NCI-H1436 treated with DMSO at 0.1 percent for 48 hours (cell line): ENCODE results near the gene BCKDK.
"Not testable (repeated sequence)": the region's sequence is repeated elsewhere in the genome, so short reads cannot be mapped to it uniquely, and the experiment has no call there.

ENCODE experiments used
- DNase-seq: peaks from one replicate; lab custom pipeline; 2025; lab: John Stamatoyannopoulos, UW

BCKDK gene

DNA sequence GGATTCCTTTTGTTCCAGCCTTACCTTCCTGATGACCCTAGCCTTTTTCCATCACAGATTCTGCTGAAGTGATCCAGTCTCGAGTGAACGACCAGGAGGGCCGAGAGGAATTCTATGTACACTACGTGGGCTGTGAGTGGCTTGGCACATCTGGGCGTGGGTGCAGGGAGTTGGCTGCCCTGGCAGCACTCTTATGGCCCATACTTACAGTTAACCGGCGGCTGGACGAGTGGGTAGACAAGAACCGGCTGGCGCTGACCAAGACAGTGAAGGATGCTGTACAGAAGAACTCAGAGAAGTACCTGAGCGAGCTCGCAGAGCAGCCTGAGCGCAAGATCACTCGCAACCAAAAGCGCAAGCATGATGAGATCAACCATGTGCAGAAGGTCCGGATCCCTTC, 11.9 kb downstream of the BCKDK start:
- no peak for DNase-seq

DNA sequence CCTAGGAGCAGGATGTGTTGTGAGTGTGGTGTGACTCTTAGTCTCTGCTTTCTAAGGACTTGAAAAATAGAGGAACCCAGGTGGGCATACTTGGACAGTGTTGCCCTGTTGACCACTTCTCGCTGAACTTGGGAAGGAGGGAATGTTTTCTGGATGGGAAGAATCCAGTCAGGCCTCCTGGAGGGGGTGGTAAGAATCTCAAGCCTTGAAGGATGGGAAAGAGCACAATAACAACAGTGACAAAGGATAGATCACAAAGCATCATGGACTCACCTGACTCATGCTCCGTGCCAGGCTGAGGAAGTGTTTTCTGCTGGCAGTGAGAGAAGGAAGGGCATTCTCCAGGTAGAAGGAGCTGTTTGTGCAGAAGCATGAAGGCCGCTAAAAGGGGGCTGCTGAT, 17.7 kb downstream of the BCKDK start:
- DNase-seq: no peak

DNA sequence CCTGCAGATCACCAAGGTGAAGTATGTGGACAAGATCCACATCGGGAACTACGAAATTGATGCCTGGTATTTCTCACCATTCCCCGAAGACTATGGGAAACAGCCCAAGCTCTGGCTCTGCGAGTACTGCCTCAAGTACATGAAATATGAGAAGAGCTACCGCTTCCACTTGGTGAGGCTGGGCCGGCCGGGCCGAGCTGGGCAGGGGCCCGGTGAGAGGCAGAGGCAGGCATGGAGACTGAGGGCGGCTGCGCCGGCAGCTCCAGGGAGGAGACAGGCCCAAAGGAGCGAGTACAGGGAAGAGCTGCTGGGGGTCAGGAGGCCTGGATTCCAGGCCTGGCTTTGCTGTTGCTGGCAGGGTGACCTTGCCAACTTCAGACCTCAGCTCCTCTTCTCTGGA, 19.0 kb downstream of the BCKDK start:
- no peak for DNase-seq

DNA sequence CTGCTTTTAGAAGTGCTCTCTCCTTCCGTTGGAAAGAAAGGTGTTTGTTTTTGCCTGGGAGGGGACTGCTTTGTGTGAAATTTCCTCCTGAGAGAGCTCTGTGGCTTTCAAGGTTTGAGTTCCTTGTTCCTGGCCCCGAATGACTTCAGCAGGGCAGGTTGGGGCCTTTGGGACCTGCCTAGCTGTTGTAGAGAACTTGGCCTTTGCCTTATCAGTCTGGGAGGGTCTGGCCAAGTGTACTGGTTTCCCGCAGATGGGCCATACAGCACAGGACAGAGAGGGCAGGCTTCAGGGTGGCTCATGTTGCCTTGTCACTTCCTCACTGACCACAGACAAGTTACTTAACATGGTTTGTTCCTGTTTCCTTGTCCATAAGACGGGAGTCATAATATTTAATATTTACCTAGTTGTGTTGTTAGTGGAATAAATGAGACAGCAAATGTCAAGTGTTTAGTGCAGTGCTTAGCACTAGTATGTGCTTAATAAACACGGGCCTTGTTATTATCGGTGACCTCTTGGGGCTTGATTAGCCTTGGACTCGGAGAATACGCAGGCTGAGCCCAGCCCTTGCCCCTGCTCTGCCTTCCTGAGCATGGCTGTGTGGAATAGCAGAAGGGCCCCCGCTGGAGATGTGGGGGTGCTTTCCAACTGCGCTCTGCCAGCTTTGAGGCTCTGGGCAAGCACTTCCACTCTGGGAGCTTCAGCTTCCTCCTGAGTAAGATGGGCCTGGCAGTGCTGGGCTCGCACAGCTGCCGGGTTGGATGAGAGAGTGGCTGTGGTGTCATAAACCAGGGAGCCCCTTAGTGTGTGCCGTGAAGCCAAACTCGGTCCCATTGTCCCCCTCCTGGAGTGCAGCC, 20.8 kb downstream of the BCKDK start:
- no peak for DNase-seq

DNA sequence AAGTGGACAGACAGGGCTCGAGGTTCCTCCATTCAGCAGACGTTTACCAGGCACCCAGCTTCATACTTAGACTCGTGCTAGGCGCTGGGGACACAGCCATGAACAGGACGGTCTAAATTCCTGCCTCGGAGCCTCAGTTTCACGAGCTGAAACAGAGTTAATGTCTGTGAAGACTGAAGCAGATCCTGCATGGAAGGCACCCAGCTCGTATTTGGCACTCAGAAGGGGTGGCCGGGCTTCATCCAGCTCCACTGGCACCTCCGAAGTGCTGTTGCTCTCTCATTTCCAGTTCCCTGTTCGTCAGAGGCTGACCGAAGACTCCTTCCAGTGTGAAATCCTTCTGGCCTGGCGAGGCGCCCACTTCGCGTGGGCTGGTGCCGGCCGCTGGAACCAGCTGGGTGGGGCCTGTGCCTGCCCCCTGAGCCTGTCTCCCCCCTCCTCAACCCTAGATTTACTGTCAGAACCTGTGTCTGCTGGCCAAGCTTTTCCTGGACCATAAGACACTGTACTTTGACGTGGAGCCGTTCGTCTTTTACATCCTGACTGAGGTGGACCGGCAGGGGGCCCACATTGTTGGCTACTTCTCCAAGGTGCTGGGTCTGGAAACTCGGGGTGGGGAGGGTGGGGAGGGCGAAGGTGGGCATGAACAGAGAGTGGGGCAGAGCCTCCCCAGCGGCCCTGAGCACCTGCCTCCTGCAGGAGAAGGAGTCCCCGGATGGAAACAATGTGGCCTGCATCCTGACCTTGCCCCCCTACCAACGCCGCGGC, 21.6 kb downstream of the BCKDK start:
- DNase-seq: no peak

DNA sequence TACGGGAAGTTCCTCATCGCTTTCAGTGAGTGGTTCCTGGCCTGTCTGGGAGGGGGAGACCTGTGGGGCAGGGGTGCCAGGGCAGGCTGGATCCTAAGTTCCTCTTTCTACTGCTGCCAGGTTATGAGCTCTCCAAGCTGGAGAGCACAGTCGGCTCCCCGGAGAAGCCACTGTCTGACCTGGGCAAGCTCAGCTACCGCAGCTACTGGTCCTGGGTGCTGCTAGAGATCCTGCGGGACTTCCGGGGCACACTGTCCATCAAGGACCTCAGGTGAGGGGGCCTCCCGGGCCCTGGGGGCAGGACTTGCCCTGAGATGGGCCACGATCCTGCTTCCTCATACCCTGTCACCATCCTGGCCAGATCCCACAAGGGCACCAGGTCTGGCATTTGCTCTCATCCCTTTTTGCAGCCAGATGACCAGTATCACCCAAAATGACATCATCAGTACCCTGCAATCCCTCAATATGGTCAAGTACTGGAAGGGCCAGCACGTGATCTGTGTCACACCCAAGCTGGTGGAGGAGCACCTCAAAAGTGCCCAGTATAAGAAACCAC, 22.2 kb downstream of the BCKDK start:
- no peak for DNase-seq

DNA sequence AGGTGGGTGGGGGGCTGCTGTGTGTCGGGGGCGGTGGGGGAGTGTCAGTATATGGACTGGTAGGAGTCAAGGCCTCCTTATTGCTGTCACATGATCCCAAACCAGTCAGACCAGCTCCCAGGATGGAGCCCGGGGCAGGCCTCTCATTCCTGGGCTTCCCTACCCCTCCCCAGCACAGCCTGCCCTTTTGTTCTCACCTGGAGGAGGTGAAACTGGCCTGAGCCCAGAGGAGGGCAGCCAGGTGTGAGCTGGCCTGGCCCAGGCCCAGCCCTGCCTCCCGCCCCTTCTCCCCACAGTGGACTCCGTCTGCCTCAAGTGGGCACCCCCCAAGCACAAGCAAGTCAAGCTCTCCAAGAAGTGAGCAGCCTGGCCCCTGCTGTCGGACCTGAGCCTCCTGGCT, 22.7 kb downstream of the BCKDK start:
- no peak for DNase-seq

DNA sequence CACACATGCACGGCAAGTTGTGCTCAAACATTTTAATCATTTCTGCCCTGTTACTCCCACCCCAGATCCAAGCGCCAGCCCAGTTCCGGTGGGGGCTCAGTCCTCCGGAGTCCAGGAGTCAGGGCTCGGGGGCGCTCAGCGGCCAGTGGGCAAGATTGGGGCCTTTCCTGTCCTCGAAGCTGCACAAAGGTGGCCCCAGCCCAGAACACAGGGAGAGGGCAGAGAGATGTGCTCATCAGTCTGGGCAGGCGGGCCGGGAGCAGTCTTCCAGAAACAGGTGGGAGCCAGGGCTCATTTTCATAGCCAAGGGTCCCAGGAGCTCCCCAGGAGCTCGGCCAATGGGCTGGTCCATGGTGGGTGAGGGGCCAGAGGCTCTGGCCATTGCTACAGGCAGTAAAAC, 23.2 kb downstream of the BCKDK start:
- DNase-seq: no peak

DNA sequence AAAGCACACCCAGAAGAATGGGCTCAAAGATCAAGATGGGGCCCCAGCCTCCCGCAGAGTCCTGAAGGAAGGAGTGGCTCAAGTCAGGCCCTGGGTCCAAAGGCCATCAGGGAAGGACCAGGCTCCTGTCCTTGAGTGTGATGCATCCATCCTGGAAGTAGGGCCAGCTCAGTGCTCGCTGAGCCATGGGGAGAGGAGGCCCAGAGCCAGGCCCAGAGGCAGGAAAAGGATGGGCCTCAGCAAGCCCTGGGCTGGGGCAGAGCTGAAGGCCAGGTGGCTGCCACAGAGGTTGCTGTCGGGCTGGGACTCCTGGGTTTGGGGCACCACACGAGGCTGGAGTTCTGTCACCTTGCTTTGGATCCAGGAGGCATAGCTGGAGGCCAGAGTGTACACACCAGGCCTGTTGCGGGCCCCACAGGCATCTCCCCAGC, 23.7 kb downstream of the BCKDK start:
- DNase-seq: no peak

DNA sequence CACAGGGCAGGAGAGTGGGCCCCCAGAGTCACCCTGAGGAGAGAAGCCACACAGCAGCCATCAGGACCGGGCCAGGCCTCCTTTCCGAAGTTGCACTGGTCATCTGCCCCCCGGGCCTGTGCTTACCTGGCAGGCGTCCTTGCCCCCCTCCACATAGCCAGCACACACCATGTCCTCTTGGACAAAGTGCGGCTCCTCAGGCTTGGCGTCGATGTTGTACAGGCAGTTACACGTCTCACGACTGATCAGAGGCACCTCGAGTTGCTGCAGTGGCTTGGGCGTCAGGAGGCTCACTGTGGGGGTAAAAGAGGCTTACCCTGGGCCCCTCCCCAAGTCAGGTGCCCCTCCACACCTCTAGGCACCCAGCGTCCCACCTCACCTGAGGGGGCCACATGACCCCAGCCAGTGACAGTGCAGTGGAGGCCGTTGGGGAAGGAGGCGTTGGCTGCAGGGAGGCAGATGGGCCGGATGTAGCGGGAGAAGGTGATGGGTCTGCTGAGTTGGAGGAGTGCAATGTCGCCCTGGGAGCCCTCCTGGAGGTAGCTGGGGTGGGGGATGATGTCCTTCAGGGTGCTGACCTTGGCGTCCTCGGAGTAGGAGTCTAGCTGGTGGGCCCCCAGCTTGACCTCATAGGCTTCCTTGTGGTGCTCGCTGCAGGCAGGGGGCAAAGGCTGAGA, 24.3 kb downstream of the BCKDK start:
- DNase-seq: no peak

DNA sequence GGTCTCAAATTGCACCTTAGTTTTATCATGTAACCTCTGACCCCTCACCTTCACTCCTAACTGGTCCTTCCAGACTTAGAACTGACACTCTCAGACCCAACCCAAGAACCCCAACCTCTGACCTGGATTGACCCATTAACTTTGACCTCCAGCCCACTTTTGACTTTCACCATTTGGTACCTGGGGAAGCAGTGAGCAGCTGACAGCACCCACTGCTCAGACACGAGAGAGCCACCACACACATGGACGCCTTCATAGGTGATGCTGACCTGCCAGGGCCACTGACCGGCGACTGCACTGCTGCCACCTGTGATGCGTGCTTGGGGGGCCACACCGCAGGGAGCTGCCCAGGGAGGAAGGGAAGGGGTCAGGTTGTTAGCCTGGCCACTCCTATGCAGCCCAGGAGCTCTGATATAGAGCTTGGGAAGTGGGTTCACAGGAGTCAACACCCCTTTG, 24.9 kb downstream of the BCKDK start:
- no peak for DNase-seq

DNA sequence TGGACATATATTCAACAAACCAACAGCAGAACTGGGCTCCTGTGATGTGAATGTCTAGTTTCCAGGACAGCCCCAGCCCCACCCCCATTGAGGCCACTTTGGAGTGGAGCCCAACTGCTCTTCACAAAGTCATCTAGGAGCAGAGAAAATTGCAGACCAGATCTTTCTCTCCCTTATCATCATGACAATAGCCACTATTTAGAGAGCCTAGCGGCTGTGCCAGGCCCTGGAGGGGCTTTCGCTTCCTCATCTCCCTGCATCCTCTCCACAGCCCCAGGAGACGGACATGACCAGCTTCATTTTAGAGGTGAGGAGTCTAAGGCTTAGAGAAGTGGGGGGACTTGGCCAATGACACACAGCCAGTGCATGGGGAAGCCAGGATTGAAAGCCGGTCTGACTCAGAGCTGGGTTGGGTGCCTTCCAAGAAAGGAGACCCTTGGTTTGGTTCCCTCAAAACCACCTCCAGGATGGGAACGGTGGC, 25.9 kb downstream of the BCKDK start:
- no peak for DNase-seq

DNA sequence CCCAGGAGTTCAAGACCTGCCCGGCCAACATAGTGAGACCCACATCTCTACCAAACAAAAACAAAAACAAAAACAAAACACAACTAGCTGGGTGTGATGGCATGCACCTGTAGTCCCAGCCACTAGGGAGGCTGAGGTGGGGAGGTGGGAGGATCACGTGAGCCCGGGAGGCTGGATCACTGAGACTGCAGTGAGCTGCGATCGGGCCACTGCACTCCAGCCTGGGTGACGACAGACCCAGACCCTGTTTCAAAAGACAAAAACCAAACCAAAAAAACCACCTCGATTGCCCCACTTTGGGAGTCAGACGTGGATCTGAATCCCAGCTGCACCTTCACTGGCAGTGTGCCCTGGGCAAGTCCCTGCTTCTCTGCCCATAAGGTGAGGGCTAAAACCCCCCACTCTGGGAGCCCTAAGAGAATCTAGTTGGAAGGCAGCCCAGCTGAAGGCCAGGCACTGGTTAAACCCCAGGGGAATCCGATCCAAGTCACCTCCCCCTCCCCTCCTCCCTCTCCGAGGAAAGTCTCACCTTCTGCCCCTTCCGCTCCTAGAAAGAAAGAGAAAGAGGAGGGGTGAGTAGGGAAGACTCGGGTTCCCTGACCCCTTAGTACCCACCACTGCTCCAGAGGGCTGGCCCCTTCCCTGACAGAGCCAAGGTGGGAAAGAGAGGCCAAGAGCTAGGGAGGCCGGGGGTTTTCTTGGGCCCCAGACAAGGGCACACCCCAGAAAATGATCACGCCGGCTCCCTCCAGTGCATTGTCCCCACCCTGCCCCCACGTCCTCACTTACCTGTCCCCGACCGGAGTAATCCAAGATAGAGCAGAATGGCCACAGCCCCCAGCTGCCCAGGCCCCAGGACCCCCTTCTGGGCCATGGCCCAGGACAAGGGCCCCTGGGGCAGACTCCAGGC, 26.7 kb downstream of the BCKDK start:
- no peak for DNase-seq

DNA sequence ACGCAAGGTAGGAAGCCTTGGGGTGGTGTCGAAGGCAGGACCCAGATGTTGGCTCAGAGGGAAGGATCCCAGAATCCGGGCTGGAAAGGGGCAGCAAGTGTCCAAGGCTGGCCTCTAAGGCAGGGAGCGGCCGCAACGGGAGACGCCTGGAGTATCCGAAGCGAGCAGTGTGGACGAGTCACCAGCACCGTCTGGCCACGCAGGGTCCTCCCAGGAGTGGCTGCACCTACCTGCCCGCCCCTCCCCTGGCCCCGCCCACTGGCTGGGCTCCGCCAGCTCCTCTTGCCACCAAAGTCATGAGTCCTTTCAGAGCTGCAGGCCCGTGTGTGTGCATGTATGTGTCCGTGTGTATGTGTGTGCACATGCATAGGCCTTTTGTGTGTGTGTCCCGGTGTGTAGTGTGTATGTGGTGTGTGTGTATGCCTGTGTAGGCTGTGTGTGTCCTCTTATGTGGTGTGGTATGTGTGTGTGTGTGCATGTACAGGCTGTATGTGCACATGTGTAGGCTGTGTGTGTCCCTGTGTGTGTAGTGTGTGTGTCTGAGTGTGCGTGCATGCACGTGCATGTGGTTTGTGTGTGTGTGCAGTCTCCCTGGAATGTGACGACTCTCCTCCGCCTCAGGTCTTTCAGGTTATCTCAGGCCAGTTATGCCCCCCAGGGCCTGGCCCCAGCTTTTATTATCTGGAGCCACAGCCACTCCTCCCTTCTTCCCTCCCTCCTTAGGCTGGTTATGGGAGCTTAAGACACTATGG, 27.5 kb downstream of the BCKDK start, which contains the start of gene PRSS8:
PRSS8 (minus strand) TSS at position 193 of the 752 bp plus-strand sequence. CDS start 229 bp downstream, outside the sequence.
- DNase-seq: no peak

DNA sequence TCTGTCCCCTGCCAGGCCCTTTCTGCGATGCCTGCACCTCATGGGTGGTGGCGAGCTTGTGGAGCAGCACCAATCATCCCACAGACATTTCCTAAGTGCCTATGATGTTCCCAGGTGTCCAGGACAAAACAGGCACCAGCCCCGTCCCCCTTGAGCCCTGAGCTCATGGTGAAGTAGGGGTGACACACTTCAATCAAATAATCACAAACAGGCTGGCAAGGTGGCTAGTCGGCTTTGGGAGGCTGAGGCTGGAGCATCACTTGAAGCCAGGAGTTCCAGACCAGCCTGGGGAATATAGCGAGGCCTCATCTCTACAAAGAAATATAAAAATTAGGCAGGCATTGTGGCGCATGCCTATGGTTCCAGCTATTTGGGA, 28.1 kb downstream of the BCKDK start:
- no peak for DNase-seq

DNA sequence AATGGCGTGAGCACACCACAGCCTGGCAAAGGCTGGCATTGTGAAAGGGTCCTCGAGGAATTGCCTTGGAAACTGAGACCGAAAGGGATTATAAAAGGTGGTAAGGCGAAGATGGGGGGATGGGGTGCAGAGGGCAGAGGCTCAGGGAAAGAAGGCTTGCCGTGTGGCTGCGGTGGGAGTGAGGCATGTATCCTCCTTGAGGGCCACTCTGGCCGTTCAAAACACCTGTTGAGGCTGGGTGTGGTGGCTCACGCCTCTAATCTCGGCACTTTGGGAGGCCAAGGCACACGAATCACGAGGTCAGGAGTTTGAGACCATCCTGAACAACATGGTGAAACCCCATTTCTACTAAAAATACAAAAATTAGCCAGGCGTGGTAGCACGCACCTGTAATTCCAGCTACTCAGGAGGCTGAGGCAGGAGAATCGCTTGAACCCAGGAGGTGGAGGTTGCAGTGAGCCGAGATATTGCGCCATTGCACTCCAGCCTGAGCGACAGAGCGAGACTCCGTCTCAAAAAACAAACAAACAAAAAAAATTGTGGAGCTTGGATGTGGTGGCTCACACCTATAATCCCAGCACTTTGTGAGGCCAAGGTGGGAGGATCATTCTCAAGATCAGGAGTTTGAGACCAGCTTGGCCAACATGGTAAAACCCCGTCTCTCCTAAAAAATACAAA, 28.8 kb downstream of the BCKDK start:
- not testable (repeated sequence) for DNase-seq

DNA sequence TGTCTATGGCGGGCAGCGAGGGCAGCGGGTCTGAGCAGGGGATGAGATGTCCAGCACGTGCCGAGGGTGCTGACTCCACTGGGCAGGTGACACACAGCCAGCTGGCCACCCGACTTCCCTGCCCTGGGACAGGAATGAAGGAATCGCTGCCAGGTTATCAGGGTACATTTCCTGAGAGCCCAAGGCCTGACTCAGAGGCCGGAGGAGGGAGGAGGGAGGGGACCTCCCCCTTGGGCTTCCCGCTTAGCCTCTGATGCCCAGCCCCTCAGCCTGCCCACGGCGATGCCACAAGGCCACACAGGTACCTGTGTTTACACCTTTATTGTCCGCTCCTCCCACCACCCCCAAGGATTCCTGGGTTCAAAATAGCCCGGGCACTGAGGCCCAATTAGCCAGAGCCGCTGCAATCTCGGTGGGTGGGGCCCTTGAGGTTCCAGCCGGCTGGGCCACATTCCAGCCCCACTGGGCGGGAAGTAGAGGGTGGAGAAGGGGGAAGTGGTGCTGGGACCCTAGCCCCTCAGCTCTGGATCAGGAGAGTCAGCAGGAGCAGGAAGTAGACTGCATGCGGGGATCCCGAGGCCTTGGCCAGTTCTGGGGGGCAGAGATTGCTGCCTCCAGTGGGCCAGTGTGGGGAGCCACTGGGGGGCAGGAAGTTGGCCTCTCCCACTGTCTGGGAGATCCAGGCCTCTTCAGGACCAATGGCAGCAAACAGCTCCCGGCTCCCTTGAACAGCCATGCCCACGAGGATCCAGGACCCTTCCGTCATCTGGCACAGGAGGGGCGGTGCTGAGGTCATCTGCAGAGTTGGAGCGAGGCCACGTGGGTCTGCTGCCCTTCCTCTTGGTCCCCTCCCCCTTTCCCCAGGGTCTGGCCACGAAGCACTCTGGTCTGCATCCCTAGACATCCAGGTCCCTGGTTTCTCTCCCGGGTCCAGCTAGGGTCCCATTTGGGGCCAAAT, 30.7 kb downstream of the BCKDK start:
- no peak for DNase-seq

DNA sequence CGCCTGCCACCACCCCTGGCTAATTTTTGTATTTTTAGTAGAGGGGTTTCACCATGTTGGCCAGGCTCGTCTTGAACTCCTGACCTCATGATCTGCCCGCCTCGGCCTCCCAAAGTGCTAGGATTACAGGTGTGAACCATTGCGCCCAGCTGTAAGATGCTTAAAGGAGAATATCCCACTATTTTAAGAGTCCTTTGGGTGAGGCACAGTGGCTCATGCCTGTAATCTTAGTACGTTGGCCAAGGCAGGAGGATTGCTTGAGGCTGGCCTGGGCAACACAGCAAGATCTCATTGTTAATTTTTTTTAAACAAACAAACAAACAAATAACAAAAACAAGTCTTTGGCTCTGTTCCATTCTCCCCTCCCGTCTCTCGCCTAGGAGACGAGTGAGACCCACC, 32.9 kb downstream of the BCKDK start:
- DNase-seq: not testable (repeated sequence)
